Esophagus muscularis mucosa (tissue), 4 donors: Measurements from ENCODE around the gene MAP6. TPM values are rescaled to one million over a fixed set of nuclear protein-coding genes. Genes with fewer than 3 reads are reported as not detected.

Experiments used
- DNase-seq: peaks from one replicate; pipeline ENCODE4 v3.0.0-alpha.2; 2017; ENCODE audit errors: extremely low spot score
- H3K27ac ChIP-seq, 4 donors: fragments of 200-600 bp; sonication (generic); replicated peaks in 1 of 4; 1 replicate in 3 of 4; 2 replicates in 1 of 4; pipeline ENCODE4 v1.5.1; 2016 to 2019; ENCODE audit warnings: mild to moderate bottlenecking in 1 of 4
- H3K27me3 ChIP-seq, 4 donors: fragments of 200-600 bp; sonication (generic); one replicate each; pipeline versions ENCODE4 v1.5.1 to v1.6.0; 2016 to 2019
- H3K36me3 ChIP-seq, 4 donors: fragments of 200-600 bp; sonication (generic); one replicate each; pipeline ENCODE4 v1.5.1; 2016 to 2019
- H3K4me1 ChIP-seq, 4 donors: fragments of 200-600 bp; sonication (generic); one replicate each; pipeline ENCODE4 v1.5.1; 2016 to 2019
- H3K4me3 ChIP-seq, 4 donors: fragments of 200-600 bp; sonication (generic); 1 replicate in 2 of 4; 2 replicates in 2 of 4; pipeline ENCODE4 v1.5.1; 2016 to 2019; ENCODE audit warnings: mild to moderate bottlenecking in 4 of 4, moderate library complexity in 1 of 4
- H3K9me3 ChIP-seq, 4 donors: fragments of 200-600 bp; sonication (generic); 1 replicate in 3 of 4; 2 replicates in 1 of 4; pipeline ENCODE4 v1.5.1; 2016 to 2019
- CTCF ChIP-seq, 3 experiments: fragments of 200-600 bp in 2 of 3; fragments of 450-650 bp in 1 of 3; sonication (generic) in 2 of 3; IDR thresholded peaks; one replicate each; pipeline ENCODE4 v1.5.1; 2017 to 2019; ENCODE audit warnings: antibody characterized with exemption in 3 of 3, mild to moderate bottlenecking in 2 of 3, moderate library complexity in 1 of 3
- EP300 ChIP-seq: sonication (generic); formaldehyde crosslinking; IDR thresholded peaks from one replicate; pipeline ENCODE4 v1.6.1; 2017; ENCODE audit warnings: antibody characterized with exemption
- POLR2A ChIP-seq: fragments of 450-650 bp; IDR thresholded peaks from one replicate; pipeline ENCODE4 v1.6.1; 2017; ENCODE audit warnings: antibody characterized with exemption, moderate library complexity, mild to moderate bottlenecking, low read depth
- POLR2AphosphoS5 ChIP-seq, 2 donors: sonication (generic); formaldehyde crosslinking; IDR thresholded peaks; one replicate each; pipeline ENCODE4 v1.6.1; 2017; ENCODE audit warnings: antibody characterized with exemption in 2 of 2
- WGBS: methylation state at CpG from one replicate; pipeline ENCODE4 v1.1.5; 2018; 5-methylcytosine and 5-hydroxymethylcytosine counted together
- intact Hi-C: fragments of 100-400 bp; cut with DNase I; formaldehyde crosslinking; loops from one replicate; pipeline ENCODE4 v1.15.1; 2023
- total RNA-seq, 4 donors: library from RNA; depleted of rRNA; stranded (reverse); fragments of >200 nt; gene quantifications; one replicate each; pipeline versions ENCODE4 v1.1.0 to v1.2.1, GENCODE V29; 2016

The MAP6 gene
- total RNA-seq, 4 donors from 2014 or later, result 20.7 to 43.8 (median 30.5) TPM

DNA sequence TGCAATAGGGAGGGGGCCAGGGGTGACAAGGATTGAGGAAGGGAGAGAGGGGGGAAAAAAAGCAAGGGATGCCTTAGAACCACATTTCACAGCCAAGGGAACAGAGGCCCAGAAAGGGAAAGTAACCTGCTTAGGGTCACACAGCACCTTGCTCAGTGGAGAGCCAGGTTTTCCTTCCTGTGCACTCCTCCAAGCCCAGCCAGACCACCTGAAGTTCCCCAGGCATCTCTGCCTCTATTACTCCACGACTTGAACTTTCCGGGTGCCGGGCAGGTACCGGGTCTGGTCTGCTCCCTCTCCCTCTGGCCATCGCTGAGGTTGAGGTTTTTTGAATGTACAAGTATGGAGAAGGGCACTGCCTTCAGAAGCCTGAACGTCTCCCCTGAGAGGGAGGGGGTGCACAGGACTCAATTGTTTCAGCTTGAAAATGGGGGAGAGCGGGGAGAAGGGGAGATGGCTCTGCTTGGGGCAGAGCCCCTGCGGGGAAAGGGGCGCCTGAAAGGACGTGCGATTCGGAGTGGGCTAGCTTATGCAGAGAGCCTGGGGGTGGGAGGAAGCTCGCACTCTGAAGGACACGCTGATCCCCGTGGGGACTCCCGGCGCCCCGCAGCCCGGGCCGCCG, 107.3 kb downstream of the MAP6 start:
- H3K4me3 ChIP-seq, result peak overlapping the region; percentile 85 to 97 (median 94)
- intact Hi-C loops, result no loop called here
- DNase-seq, result no peak
- peak overlapping the region; percentile 99 to 100 (median 100) for H3K27ac ChIP-seq
- peaks cover 77 to 92% (median 89%) of the 10 kb centered on the region in 4 donors for H3K4me1 ChIP-seq
- no peaks in the 10 kb centered on the region for H3K27me3 ChIP-seq
- peaks cover 1 to 16% (median 9%) of the 10 kb centered on the region in 4 donors for H3K36me3 ChIP-seq
- 17% methylated on average over 21 of the region's 21 CpGs for WGBS
- no peak for TF ChIP-seq EP300
- TF ChIP-seq CTCF (IDR thresholded peaks at IDR 0.05), result no peak
- no peak for TF ChIP-seq POLR2AphosphoS5 (IDR thresholded peaks at IDR 0.05)
- TF ChIP-seq POLR2A, result no peak
- H3K9me3 ChIP-seq, result no peaks in the 10 kb centered on the region

- peaks cover 68 to 88% (median 84%) of the 10 kb centered on the region in 4 donors for H3K4me1 ChIP-seq
- no peak overlapping the region for H3K4me3 ChIP-seq
- H3K27me3 ChIP-seq, result no peaks in the 10 kb centered on the region
- peak overlapping the region; percentile 99 to 100 (median 100) for H3K27ac ChIP-seq
- intact Hi-C loops, result no loop called here
- no peaks in the 10 kb centered on the region for H3K9me3 ChIP-seq
- DNase-seq, result no peak
- H3K36me3 ChIP-seq, result peaks cover 0 to 7% (median under 1%) of the 10 kb centered on the region in 4 donors
- no peak for TF ChIP-seq POLR2A
- 30% methylated on average over 1 of the region's 1 CpG for WGBS
Observed at GRCh38 chr11:75560644-75561043, 108.2 kb downstream of the MAP6 start.

GRCh38 chr11:75558939-75559843, 109.6 kb downstream of the MAP6 start:
- H3K4me1 ChIP-seq, result peaks cover 67 to 87% (median 83%) of the 10 kb centered on the region in 4 donors
- intact Hi-C loops, result no loop called here
- peaks cover 0 to under 1% (median 0%) of the 10 kb centered on the region in 4 donors for H3K36me3 ChIP-seq
- no peaks in the 10 kb centered on the region for H3K9me3 ChIP-seq
- no peak for DNase-seq
- H3K4me3 ChIP-seq, result peak overlapping the region; percentile 1 to 38 (median 23)
- H3K27me3 ChIP-seq, result no peaks in the 10 kb centered on the region
- 20% methylated on average over 6 of the region's 8 CpGs for WGBS
- H3K27ac ChIP-seq, result peak overlapping the region; percentile 99 to 100 (median 100)
- TF ChIP-seq POLR2AphosphoS5 (IDR thresholded peaks at IDR 0.05), result peak; percentile 56 to 80
- no peak for TF ChIP-seq EP300

DNA sequence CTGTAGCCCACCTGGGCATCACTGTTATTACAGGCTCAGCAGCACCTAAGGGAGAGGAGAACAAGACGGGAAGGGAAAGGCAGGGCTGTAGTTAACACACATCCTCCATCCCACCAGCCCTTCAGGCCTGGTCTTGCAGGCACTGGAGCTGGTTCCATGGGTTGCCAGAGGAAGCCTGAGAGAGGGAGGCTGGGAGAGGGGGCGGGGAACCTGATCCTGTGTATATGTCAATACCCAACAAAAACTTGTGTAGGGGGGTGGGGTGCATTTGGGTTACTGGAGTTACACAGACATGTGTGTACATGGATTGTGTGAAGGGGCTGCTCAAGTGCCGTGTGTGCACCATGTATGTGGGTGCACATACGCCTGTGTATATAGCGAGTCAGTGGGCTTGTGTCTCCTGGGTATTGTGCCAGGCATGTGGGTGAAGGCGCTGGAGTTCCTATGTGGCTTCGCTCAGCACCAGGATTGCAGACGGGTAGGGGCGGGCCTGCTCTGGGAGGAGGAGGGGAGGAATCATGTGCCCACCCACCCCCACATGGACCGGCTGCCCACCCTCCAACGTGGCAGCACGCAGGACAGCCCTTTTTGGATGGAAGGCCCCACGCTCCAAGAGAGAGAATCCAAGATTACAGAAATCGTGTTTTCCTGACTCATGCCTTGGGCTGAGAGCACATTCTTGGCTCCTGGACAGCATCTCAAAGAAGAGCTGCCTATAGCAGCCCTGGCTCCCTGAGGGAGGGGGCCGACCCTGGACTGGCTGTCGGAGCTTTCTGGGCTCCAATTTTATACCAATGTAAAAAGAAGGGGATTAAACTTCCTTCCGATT, 111.0 kb downstream of the MAP6 start:
- 25% methylated on average over 17 of the region's 17 CpGs for WGBS
- no peak for DNase-seq
- no peaks in the 10 kb centered on the region for H3K9me3 ChIP-seq
- TF ChIP-seq POLR2AphosphoS5 (IDR thresholded peaks at IDR 0.05), result peak; percentile 68 to 77
- no peak for TF ChIP-seq CTCF (IDR thresholded peaks at IDR 0.05)
- H3K4me3 ChIP-seq, result peak overlapping the region; percentile 15 to 38 (median 23)
- intact Hi-C loops, result no loop called here
- no peaks in the 10 kb centered on the region for H3K27me3 ChIP-seq
- H3K36me3 ChIP-seq, result no peaks in the 10 kb centered on the region
- peaks cover 65 to 86% (median 83%) of the 10 kb centered on the region in 4 donors for H3K4me1 ChIP-seq
- peak overlapping the region; percentile 99 to 100 (median 100) for H3K27ac ChIP-seq

GRCh38 chr11:75556275-75556674, 112.6 kb downstream of the MAP6 start:
- intact Hi-C loops, result no loop called here
- Histone ChIP-seq H3K4me1 (peaks cover 60 to 82% (median 77%) of the 10 kb centered on the region in 4 donors), H3K9me3 (no peaks in the 10 kb centered on the region), H3K27me3 (no peaks in the 10 kb centered on the region), H3K27ac (peak overlapping the region; percentile 99 to 100 (median 100)), H3K4me3 (no peak overlapping the region), H3K36me3 (no peaks in the 10 kb centered on the region)
- no peak for TF ChIP-seq CTCF (IDR thresholded peaks at IDR 0.05)
- TF ChIP-seq EP300, result no peak
- no peak for TF ChIP-seq POLR2A
- no peak for TF ChIP-seq POLR2AphosphoS5 (IDR thresholded peaks at IDR 0.05)
- 81% methylated on average over 3 of the region's 3 CpGs for WGBS
- DNase-seq, result no peak
